Measurements from ENCODE around the gene GSAP.

GSAP gene

GRCh38 chr7:77386165-77386822 lies 29.9 kb downstream of the GSAP start:
- no peaks in the 10 kb centered on the region for H3K9me3 ChIP-seq (ENCODE audit: control insufficient read depth, insufficient read depth, low read length)
- H3K9ac ChIP-seq (ENCODE audit: low read depth, low read length), result no peak overlapping the region
- H3K36me3 ChIP-seq (ENCODE audit: insufficient read depth, low read length), result no peaks in the 10 kb centered on the region
- peaks cover 10% of the 10 kb centered on the region for H3K4me1 ChIP-seq (ENCODE audit: insufficient read depth, low read length)

- Histone ChIP-seq H3K9me3 (ENCODE audit: control insufficient read depth, insufficient read depth, low read length) (no peaks in the 10 kb centered on the region), H3K9ac (ENCODE audit: low read depth, low read length) (no peak overlapping the region), H3K36me3 (ENCODE audit: insufficient read depth, low read length) (no peaks in the 10 kb centered on the region), H3K4me1 (ENCODE audit: insufficient read depth, low read length) (peaks cover 10% of the 10 kb centered on the region)
Measured at GRCh38 chr7:77383333-77383740, 32.8 kb downstream of the GSAP start.

- H3K4me1 ChIP-seq (ENCODE audit: insufficient read depth, low read length), result peaks cover 8% of the 10 kb centered on the region
- H3K9ac ChIP-seq (ENCODE audit: low read depth, low read length), result no peak overlapping the region
- H3K9me3 ChIP-seq (ENCODE audit: control insufficient read depth, insufficient read depth, low read length), result no peaks in the 10 kb centered on the region
- no peaks in the 10 kb centered on the region for H3K36me3 ChIP-seq (ENCODE audit: insufficient read depth, low read length)
Measured at GRCh38 chr7:77382532-77382931, 33.6 kb downstream of the GSAP start.

- no peaks in the 10 kb centered on the region for H3K4me1 ChIP-seq (ENCODE audit: insufficient read depth, low read length)
- no peaks in the 10 kb centered on the region for H3K36me3 ChIP-seq (ENCODE audit: insufficient read depth, low read length)
- H3K9me3 ChIP-seq (ENCODE audit: control insufficient read depth, insufficient read depth, low read length), result no peaks in the 10 kb centered on the region
- H3K9ac ChIP-seq (ENCODE audit: low read depth, low read length), result no peak overlapping the region
Measured at GRCh38 chr7:77378584-77378983, 37.6 kb downstream of the GSAP start.

GRCh38 chr7:77370606-77371005 lies 45.5 kb downstream of the GSAP start:
- H3K9me3 ChIP-seq (ENCODE audit: control insufficient read depth, insufficient read depth, low read length), result no peaks in the 10 kb centered on the region
- no peak overlapping the region for H3K9ac ChIP-seq (ENCODE audit: low read depth, low read length)
- H3K4me1 ChIP-seq (ENCODE audit: insufficient read depth, low read length), result no peaks in the 10 kb centered on the region
- no peaks in the 10 kb centered on the region; the same call in 1 of the 2 replicates for H3K36me3 ChIP-seq (ENCODE audit: insufficient read depth, low read length)

GRCh38 chr7:77368974-77369373 lies 47.2 kb downstream of the GSAP start:
- Histone ChIP-seq H3K9me3 (ENCODE audit: control insufficient read depth, insufficient read depth, low read length) (no peaks in the 10 kb centered on the region), H3K9ac (ENCODE audit: low read depth, low read length) (no peak overlapping the region), H3K36me3 (ENCODE audit: insufficient read depth, low read length) (no peaks in the 10 kb centered on the region; the same call in 1 of the 2 replicates), H3K4me1 (ENCODE audit: insufficient read depth, low read length) (no peaks in the 10 kb centered on the region)

GRCh38 chr7:77367976-77368375 lies 48.2 kb downstream of the GSAP start:
- H3K36me3 ChIP-seq (ENCODE audit: insufficient read depth, low read length), result no peaks in the 10 kb centered on the region; the same call in 1 of the 2 replicates
- H3K4me1 ChIP-seq (ENCODE audit: insufficient read depth, low read length), result no peaks in the 10 kb centered on the region
- H3K9ac ChIP-seq (ENCODE audit: low read depth, low read length), result no peak overlapping the region
- H3K9me3 ChIP-seq (ENCODE audit: control insufficient read depth, insufficient read depth, low read length), result no peaks in the 10 kb centered on the region

- Histone ChIP-seq H3K9me3 (ENCODE audit: control insufficient read depth, insufficient read depth, low read length) (no peaks in the 10 kb centered on the region), H3K36me3 (ENCODE audit: insufficient read depth, low read length) (no peaks in the 10 kb centered on the region), H3K4me1 (ENCODE audit: insufficient read depth, low read length) (no peaks in the 10 kb centered on the region), H3K9ac (ENCODE audit: low read depth, low read length) (no peak overlapping the region)
Measured at GRCh38 chr7:77362905-77363304, 53.2 kb downstream of the GSAP start.

GRCh38 chr7:77360969-77361368 lies 55.2 kb downstream of the GSAP start:
- H3K9me3 ChIP-seq (ENCODE audit: control insufficient read depth, insufficient read depth, low read length), result no peaks in the 10 kb centered on the region
- H3K4me1 ChIP-seq (ENCODE audit: insufficient read depth, low read length), result no peaks in the 10 kb centered on the region
- H3K36me3 ChIP-seq (ENCODE audit: insufficient read depth, low read length), result no peaks in the 10 kb centered on the region
- no peak overlapping the region for H3K9ac ChIP-seq (ENCODE audit: low read depth, low read length)

GRCh38 chr7:77360104-77360503 lies 56.0 kb downstream of the GSAP start:
- H3K9me3 ChIP-seq (ENCODE audit: control insufficient read depth, insufficient read depth, low read length), result no peaks in the 10 kb centered on the region
- no peaks in the 10 kb centered on the region for H3K4me1 ChIP-seq (ENCODE audit: insufficient read depth, low read length)
- H3K36me3 ChIP-seq (ENCODE audit: insufficient read depth, low read length), result no peaks in the 10 kb centered on the region

GRCh38 chr7:77359599-77359998 lies 56.5 kb downstream of the GSAP start:
- H3K9ac ChIP-seq (ENCODE audit: low read depth, low read length), result no peak overlapping the region
- H3K36me3 ChIP-seq (ENCODE audit: insufficient read depth, low read length), result no peaks in the 10 kb centered on the region
- H3K4me1 ChIP-seq (ENCODE audit: insufficient read depth, low read length), result no peaks in the 10 kb centered on the region
- H3K9me3 ChIP-seq (ENCODE audit: control insufficient read depth, insufficient read depth, low read length), result no peaks in the 10 kb centered on the region

More at GRCh38 chr7:77360104-77360503, 56.0 kb downstream of the GSAP start:
- H3K9ac ChIP-seq (ENCODE audit: low read depth, low read length), result no peak overlapping the region

GRCh38 chr7:77354914-77355313 lies 61.2 kb downstream of the GSAP start:
- peaks cover 9% of the 10 kb centered on the region for H3K4me1 ChIP-seq (ENCODE audit: insufficient read depth, low read length)
- H3K9ac ChIP-seq (ENCODE audit: low read depth, low read length), result no peak overlapping the region
- H3K9me3 ChIP-seq (ENCODE audit: control insufficient read depth, insufficient read depth, low read length), result no peaks in the 10 kb centered on the region
- H3K36me3 ChIP-seq (ENCODE audit: insufficient read depth, low read length), result no peaks in the 10 kb centered on the region

- Histone ChIP-seq H3K36me3 (ENCODE audit: insufficient read depth, low read length) (no peaks in the 10 kb centered on the region), H3K9ac (ENCODE audit: low read depth, low read length) (no peak overlapping the region), H3K9me3 (ENCODE audit: control insufficient read depth, insufficient read depth, low read length) (no peaks in the 10 kb centered on the region), H3K4me1 (ENCODE audit: insufficient read depth, low read length) (peaks cover 9% of the 10 kb centered on the region)
Measured at GRCh38 chr7:77354484-77354883, 61.7 kb downstream of the GSAP start.

- no peaks in the 10 kb centered on the region for H3K36me3 ChIP-seq (ENCODE audit: insufficient read depth, low read length)
- H3K4me1 ChIP-seq (ENCODE audit: insufficient read depth, low read length), result peaks cover 13% of the 10 kb centered on the region
- H3K9ac ChIP-seq (ENCODE audit: low read depth, low read length), result no peak overlapping the region
- H3K9me3 ChIP-seq (ENCODE audit: control insufficient read depth, insufficient read depth, low read length), result no peaks in the 10 kb centered on the region
Measured at GRCh38 chr7:77353911-77354310, 62.2 kb downstream of the GSAP start.

- Histone ChIP-seq H3K9ac (ENCODE audit: low read depth, low read length) (no peak overlapping the region), H3K4me1 (ENCODE audit: insufficient read depth, low read length) (peaks cover 19% of the 10 kb centered on the region), H3K9me3 (ENCODE audit: control insufficient read depth, insufficient read depth, low read length) (no peaks in the 10 kb centered on the region), H3K36me3 (ENCODE audit: insufficient read depth, low read length) (no peaks in the 10 kb centered on the region)
Measured at GRCh38 chr7:77353407-77353721, 62.8 kb downstream of the GSAP start.
